Vagina (tissue), 2 donors: Measurements from ENCODE around the gene PARVB. TPM values are rescaled to one million over a fixed set of nuclear protein-coding genes. Genes with fewer than 3 reads are reported as not detected.

Source experiments
- DNase-seq, 2 donors: peaks; one replicate each; pipeline ENCODE4 v3.0.0-alpha.2; 2017; ENCODE audit errors: extremely low spot score in 2 of 2
- H3K27ac ChIP-seq: fragments of 200-600 bp; sonication (generic); one replicate; pipeline ENCODE4 v1.5.1; 2019
- H3K27me3 ChIP-seq: fragments of 200-600 bp; sonication (generic); one replicate; pipeline ENCODE4 v1.5.1; 2019
- H3K36me3 ChIP-seq, 2 donors: fragments of 200-600 bp; sonication (generic); one replicate each; pipeline ENCODE4 v1.5.1; 2017 to 2019
- H3K4me1 ChIP-seq: fragments of 200-600 bp; sonication (generic); one replicate; pipeline ENCODE4 v1.5.1; 2019
- H3K4me3 ChIP-seq, 2 donors: fragments of 200-600 bp; sonication (generic); 1 replicate in 1 of 2; 2 replicates in 1 of 2; pipeline ENCODE4 v1.5.1; 2016 to 2019
- H3K9me3 ChIP-seq: fragments of 200-600 bp; sonication (generic); one replicate; pipeline ENCODE4 v1.5.1; 2019
- POLR2A ChIP-seq, 2 donors: fragments of 450-650 bp; IDR thresholded peaks; one replicate each; pipeline ENCODE4 v1.6.1; 2017; ENCODE audit warnings: antibody characterized with exemption in 2 of 2, mild to moderate bottlenecking in 2 of 2, moderate library complexity in 2 of 2
- POLR2AphosphoS5 ChIP-seq, 2 donors: sonication (generic); formaldehyde crosslinking; IDR thresholded peaks; one replicate each; pipeline ENCODE4 v1.9.0; 2017; ENCODE audit warnings: antibody characterized with exemption in 2 of 2, mild to moderate bottlenecking in 2 of 2, low read depth in 1 of 2; ENCODE audit not compliant: insufficient read depth in 1 of 2
- intact Hi-C: fragments of 100-400 bp; cut with DNase I; formaldehyde crosslinking; loops from one replicate; pipeline ENCODE4 v1.15.1; 2023
- total RNA-seq: library from RNA; depleted of rRNA; stranded (reverse); fragments of >200 nt; gene quantifications from one replicate; pipeline ENCODE4 v1.2.3, GENCODE V29; 2016
- TF ChIP-seq, protein P1 (sequence below), 3 experiments: fragments of 450-650 bp in 2 of 3; fragments of 200-600 bp in 1 of 3; sonication (generic) in 1 of 3; IDR thresholded peaks; one replicate each; pipeline ENCODE4 v1.5.1; 2017 to 2019; ENCODE audit warnings: antibody characterized with exemption in 3 of 3, mild to moderate bottlenecking in 2 of 3, moderate library complexity in 2 of 3

PARVB gene
- total RNA-seq, 1 donor from 2014 or later = 11.3 TPM

DNA sequence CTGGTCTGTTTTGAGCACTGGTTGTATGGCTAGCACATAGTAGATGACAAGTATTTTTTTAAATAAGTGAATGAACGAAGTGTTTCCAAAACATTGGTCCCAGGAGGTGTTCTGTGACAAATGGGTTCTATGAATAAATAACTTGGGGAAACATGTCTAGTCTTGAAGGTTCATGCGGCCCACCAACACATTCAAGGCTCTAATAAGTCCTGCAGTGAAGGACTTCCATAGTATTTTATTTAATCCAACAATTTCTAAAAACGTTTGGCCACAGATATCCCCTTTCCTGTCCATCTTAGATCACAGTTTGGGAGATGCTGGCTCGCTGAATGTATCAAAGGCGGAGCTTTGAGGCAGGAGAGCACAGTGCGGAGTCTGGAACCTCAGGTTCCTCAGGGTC, 179.1 kb downstream of the PARVB start:
- DNase-seq = no peak
- no peaks in the 10 kb centered on the region for H3K27me3 ChIP-seq
- peaks cover 5% of the 10 kb centered on the region for H3K4me1 ChIP-seq
- TF ChIP-seq POLR2AphosphoS5 (IDR thresholded peaks at IDR 0.05; ENCODE audit: insufficient read depth in 1 of 2, low read depth in 1 of 2) = no peak
- no peak for TF ChIP-seq POLR2A (IDR thresholded peaks at IDR 0.05)
- TF ChIP-seq, protein P1, sequence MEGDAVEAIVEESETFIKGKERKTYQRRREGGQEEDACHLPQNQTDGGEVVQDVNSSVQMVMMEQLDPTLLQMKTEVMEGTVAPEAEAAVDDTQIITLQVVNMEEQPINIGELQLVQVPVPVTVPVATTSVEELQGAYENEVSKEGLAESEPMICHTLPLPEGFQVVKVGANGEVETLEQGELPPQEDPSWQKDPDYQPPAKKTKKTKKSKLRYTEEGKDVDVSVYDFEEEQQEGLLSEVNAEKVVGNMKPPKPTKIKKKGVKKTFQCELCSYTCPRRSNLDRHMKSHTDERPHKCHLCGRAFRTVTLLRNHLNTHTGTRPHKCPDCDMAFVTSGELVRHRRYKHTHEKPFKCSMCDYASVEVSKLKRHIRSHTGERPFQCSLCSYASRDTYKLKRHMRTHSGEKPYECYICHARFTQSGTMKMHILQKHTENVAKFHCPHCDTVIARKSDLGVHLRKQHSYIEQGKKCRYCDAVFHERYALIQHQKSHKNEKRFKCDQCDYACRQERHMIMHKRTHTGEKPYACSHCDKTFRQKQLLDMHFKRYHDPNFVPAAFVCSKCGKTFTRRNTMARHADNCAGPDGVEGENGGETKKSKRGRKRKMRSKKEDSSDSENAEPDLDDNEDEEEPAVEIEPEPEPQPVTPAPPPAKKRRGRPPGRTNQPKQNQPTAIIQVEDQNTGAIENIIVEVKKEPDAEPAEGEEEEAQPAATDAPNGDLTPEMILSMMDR (IDR thresholded peaks at IDR 0.05) = no peak
- no peak overlapping the region for H3K27ac ChIP-seq
- H3K4me3 ChIP-seq = no peak overlapping the region
- intact Hi-C loops = no loop called here
- no peaks in the 10 kb centered on the region for H3K36me3 ChIP-seq
- no peaks in the 10 kb centered on the region for H3K9me3 ChIP-seq

DNA sequence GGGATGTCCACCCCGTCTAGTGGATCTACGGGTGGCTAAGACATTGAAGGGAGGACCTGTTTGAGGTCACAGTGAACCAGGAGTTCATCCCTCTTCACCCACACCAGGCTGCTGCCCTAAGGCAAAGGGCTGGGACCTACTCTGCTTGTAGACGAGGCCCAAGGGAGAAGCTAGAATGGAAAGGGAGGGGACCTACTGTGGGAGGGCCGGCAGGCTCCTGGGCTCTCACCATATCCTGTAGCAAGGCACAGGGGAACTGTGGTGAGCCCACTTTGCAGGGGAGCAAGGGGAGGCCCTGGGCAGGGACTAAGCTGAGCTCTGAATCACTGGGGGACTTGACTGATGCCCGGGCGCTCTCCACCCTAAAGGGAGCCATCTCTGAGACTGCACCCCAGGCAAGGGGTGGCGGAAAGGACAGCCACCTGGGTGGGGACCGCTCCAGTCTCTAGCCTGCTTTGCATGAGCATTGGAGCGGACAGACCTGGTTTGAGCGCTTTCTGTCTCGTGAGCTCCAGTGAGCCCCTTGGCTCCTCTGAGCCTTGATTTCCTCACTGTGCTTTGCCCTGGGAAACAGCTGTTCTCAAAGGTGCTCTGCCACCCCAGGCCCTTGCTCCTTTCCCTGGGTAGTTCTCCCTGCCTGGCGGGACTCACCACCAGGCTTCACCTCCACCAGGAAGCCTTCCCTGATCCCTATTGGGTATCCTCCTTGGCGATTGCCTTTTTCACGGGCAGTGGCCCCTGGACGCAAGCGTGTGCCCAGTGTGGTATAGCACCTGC, 180.8 kb downstream of the PARVB start:
- TF ChIP-seq, protein P1 (IDR thresholded peaks at IDR 0.05) = no peak
- TF ChIP-seq POLR2AphosphoS5 (IDR thresholded peaks at IDR 0.05; ENCODE audit: insufficient read depth in 1 of 2, low read depth in 1 of 2) (no peak), POLR2A (IDR thresholded peaks at IDR 0.05) (no peak)
- H3K36me3 ChIP-seq = no peaks in the 10 kb centered on the region
- no peak overlapping the region for H3K27ac ChIP-seq
- intact Hi-C loops = no loop called here
- no peaks in the 10 kb centered on the region for H3K27me3 ChIP-seq
- no peak for DNase-seq
- no peak overlapping the region for H3K4me3 ChIP-seq
- H3K4me1 ChIP-seq = peaks cover 5% of the 10 kb centered on the region
- H3K9me3 ChIP-seq = no peaks in the 10 kb centered on the region

DNA sequence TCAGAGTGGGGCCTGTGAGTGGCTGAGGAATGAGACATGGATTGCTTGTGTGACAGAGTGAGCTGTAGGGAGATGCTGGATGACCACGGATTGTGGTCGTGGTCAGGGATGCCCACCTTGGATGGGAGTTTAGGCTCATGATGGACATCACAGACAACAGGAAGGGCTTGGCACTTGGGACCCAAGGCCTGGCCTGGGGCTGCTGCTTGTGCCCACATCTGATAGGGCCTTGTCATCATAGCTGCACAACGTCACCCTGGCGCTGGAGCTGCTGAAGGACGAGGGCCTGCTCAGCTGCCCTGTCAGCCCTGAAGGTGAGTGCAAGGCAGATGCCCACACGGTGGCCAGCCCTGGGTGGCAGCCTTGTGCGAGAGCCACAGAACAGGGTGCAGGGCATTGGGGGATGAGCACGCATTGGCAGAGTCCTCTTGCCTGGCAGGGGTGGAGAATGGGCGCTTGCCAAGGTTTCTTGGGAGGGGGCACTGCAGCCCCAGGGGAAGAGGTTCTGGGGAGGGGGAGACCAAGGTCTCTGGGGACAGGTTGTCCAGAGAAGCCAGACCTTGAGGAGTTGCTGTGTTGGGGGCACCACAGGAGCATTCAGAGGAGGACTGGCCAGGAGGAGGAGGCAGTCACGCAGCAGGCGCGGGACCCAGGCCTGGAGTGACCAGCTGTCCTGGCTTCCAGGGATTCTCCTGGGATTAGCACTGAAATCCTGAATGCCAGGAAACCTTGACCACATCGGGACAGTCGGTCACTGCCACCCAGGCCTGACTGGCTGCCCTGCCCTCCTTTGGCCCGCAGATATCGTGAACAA, 181.6 kb downstream of the PARVB start:
- no peak for DNase-seq
- H3K4me1 ChIP-seq = peaks cover 5% of the 10 kb centered on the region
- TF ChIP-seq, protein P1 (IDR thresholded peaks at IDR 0.05) = no peak
- no peak for TF ChIP-seq POLR2A (IDR thresholded peaks at IDR 0.05)
- TF ChIP-seq POLR2AphosphoS5 (IDR thresholded peaks at IDR 0.05; ENCODE audit: insufficient read depth in 1 of 2, low read depth in 1 of 2) = no peak
- no peaks in the 10 kb centered on the region for H3K9me3 ChIP-seq
- H3K27ac ChIP-seq = no peak overlapping the region
- intact Hi-C loops = no loop called here
- no peaks in the 10 kb centered on the region for H3K36me3 ChIP-seq
- H3K4me3 ChIP-seq = no peak overlapping the region
- no peaks in the 10 kb centered on the region for H3K27me3 ChIP-seq

DNA sequence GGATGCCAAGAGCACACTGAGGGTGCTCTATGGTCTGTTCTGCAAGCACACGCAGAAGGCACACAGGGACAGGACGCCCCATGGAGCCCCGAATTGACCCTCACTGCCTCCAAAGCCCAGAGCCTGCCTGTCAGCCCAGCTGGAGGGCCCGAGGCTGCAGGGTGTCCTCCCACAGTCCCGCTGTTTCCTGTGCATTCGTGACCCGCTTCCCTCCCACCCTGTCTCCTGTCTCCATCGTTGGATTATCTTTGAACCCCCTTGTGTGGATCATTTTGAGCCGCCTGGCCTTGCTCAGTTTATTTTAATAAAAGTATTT, 182.2 kb downstream of the PARVB start:
- Histone ChIP-seq H3K27me3 (no peaks in the 10 kb centered on the region), H3K4me1 (peaks cover 6% of the 10 kb centered on the region), H3K9me3 (no peaks in the 10 kb centered on the region), H3K36me3 (no peaks in the 10 kb centered on the region), H3K27ac (no peak overlapping the region), H3K4me3 (no peak overlapping the region)
- intact Hi-C loops = no loop called here
- TF ChIP-seq POLR2AphosphoS5 (IDR thresholded peaks at IDR 0.05; ENCODE audit: insufficient read depth in 1 of 2, low read depth in 1 of 2) (no peak), POLR2A (IDR thresholded peaks at IDR 0.05) (no peak)
- TF ChIP-seq, protein P1 (IDR thresholded peaks at IDR 0.05) = no peak
- no peak for DNase-seq

DNA sequence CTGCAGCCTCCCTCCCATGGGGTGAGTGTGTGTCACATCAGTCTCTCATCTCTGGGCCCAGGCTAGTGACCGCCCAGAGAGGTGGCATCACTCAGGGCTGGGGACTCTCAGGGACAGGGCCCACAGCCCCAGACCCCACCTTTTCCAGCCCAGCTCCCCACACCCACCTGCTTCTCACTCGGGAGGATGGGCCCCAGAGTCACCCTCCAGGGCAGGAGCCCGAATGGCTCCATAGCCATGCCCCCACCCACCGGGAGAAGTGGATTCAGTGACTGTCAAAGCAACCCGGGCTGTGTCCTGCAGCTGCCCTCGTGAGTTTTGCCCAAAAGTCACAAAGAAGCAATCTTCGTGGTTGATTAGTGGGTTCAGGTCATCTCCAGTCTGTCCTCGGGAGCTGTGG, 182.6 kb downstream of the PARVB start:
- TF ChIP-seq, protein P1 (IDR thresholded peaks at IDR 0.05) = no peak
- no peak for TF ChIP-seq POLR2AphosphoS5 (IDR thresholded peaks at IDR 0.05; ENCODE audit: insufficient read depth in 1 of 2, low read depth in 1 of 2)
- no peak for TF ChIP-seq POLR2A (IDR thresholded peaks at IDR 0.05)
- peaks cover 9% of the 10 kb centered on the region for H3K4me1 ChIP-seq
- no peak overlapping the region for H3K27ac ChIP-seq
- H3K27me3 ChIP-seq = no peaks in the 10 kb centered on the region
- H3K9me3 ChIP-seq = no peaks in the 10 kb centered on the region
- intact Hi-C loops = no loop called here
- no peak for DNase-seq
- no peaks in the 10 kb centered on the region for H3K36me3 ChIP-seq
- no peak overlapping the region for H3K4me3 ChIP-seq
